ENCODE data around the gene SEPTIN8. TPM values are rescaled to one million over a fixed set of nuclear protein-coding genes. Genes with fewer than 3 reads are reported as not detected.

SEPTIN8 gene
- total and polyA plus RNA-seq, 4 experiments from 2014 or later, result 1.1 to 13.8 (median 8.0) TPM

DNA sequence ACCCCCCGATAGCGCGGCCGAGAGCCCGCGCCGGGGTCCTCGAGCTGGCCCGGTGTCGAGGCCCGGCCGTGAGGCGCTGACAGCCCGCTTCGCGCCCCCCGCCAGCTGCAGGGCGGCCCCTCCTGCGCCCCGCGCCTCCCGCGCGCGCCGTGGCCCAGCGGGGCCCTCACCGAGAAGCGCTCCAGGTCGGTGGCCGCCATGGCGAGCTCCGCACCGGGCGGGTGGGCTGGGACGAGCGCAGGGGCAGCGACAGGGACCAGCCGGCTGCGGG is 166 bp downstream of the SEPTIN8 start:
- Mint-ChIP-seq H3K9me3 (no peaks in the 10 kb centered on the region), H3K4me1 (peaks cover 20 to 44% (median 28%) of the 10 kb centered on the region in 4 donors), H3K27ac (no peak overlapping the region), H3K27me3 (peaks cover 0 to 1% of the 10 kb centered on the region in 2 donors), H3K4me3 (no peak overlapping the region), H3K36me3 (peaks cover 0 to 1% of the 10 kb centered on the region in 2 donors)
- H3K9me3 ChIP-seq (ENCODE audit: control insufficient read depth in 1 of 2, low read length in 2 of 2), result no peaks in the 10 kb centered on the region
- DNase-seq, result no peak
- ChIA-PET POLR2A (ENCODE audit: partially characterized antibody) (interaction anchor here (1.2 to 2.7 kb wide), 4 partner anchors 29 to 280 kb away, joined by 3 to 23 read pairs (median 9); partner anchors contain the start of genes CCNI2, HSPA4 and KIF3A), CTCF (ENCODE audit: partially characterized antibody) (interaction anchor here (1.8 kb wide), 1 partner anchor 43 kb away, joined by 6 read pairs; no protein-coding TSS in a partner anchor)
- intact Hi-C loops (cut with micrococcal nuclease), result loop anchor here (1.0 to 2.0 kb wide), 2 partner anchors 30 to 40 kb away; partner anchors contain the start of genes CCNI2 and KIF3A
- peaks cover 35% of the 10 kb centered on the region for H3K4me1 ChIP-seq (ENCODE audit: insufficient read depth, low read length)
- H3K27me3 ChIP-seq (ENCODE audit: insufficient read depth, low read length), result no peaks in the 10 kb centered on the region
- H3K36me3 ChIP-seq (ENCODE audit: insufficient read depth, low read length), result no peaks in the 10 kb centered on the region
- H3K4me3 ChIP-seq (ENCODE audit: low read length in 2 of 2), result peak overlapping the region in 1 of 2 donors; percentile 69
- peak overlapping the region; percentile 20 for H3K27ac ChIP-seq (ENCODE audit: low read depth, low read length)

DNA sequence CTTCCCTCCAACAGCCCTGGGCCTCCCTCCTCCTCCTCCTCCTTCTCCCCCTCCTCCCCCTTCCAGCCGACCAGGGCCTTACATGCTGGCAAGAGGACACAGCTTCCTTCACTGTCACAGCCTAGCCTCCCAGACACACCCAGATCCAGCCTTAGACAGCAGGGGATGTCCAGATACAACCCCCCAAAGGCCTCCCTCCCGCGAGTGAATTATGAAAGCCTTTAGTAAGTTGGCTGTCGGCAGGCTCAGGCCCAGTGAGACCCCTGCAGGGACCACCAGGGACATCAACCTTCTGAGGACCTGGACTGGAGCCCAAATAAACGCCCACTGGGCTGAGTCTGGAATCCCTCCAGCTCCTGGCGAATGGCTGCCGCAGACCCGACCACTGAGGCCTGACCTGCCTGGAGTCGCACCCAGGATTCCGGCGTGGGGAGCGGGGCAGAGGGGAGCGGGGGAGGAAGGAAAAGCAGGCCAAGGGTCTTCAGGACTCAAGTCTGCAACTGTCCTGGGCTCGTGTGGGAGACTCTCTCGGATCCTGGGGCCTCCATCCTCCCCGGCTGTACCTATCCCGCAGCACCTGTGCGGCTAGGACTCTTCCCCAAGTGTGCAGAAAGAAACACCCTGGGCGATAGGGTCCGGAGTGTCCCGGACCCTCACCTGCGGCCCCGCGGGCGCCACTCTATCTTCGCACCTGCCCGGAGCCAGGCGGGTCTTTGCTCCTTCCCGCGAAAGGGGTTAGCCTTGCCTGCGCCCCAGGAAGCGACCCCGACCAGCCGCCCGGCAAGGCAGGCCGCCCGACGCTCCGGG is 705 bp downstream of the SEPTIN8 start:
- no peaks in the 10 kb centered on the region for H3K27me3 ChIP-seq (ENCODE audit: insufficient read depth, low read length)
- Mint-ChIP-seq H3K4me1 (peaks cover 19 to 44% (median 27%) of the 10 kb centered on the region in 4 donors), H3K27me3 (no peaks in the 10 kb centered on the region), H3K36me3 (peaks cover 0 to 1% of the 10 kb centered on the region in 2 donors), H3K4me3 (peak overlapping the region; percentile 55 to 81 (median 78)), H3K9me3 (no peaks in the 10 kb centered on the region), H3K27ac (peak overlapping the region in 2 of 7 donors; percentile 25 to 53)
- H3K4me1 ChIP-seq (ENCODE audit: insufficient read depth, low read length), result peaks cover 33% of the 10 kb centered on the region
- ChIA-PET CTCF (ENCODE audit: partially characterized antibody) (interaction anchor here (1.8 kb wide), 1 partner anchor 44 kb away, joined by 6 read pairs; no protein-coding TSS in a partner anchor), POLR2A (ENCODE audit: partially characterized antibody) (interaction anchor here (0.8 to 2.7 kb wide), 3 partner anchors 29 to 39 kb away, joined by 4 to 23 read pairs (median 13); partner anchors contain the start of genes CCNI2 and KIF3A)
- H3K36me3 ChIP-seq (ENCODE audit: insufficient read depth, low read length), result no peaks in the 10 kb centered on the region
- peak overlapping the region; percentile 20 for H3K27ac ChIP-seq (ENCODE audit: low read depth, low read length)
- intact Hi-C loops (cut with micrococcal nuclease), result loop anchor here (2.0 kb wide), 1 partner anchor 30 kb away; the partner anchor contains the start of gene CCNI2
- DNase-seq, result no peak
- no peaks in the 10 kb centered on the region for H3K9me3 ChIP-seq (ENCODE audit: control insufficient read depth in 1 of 2, low read length in 2 of 2)
- peak overlapping the region in 1 of 2 donors; percentile 42 for H3K4me3 ChIP-seq (ENCODE audit: low read length in 2 of 2)

DNA sequence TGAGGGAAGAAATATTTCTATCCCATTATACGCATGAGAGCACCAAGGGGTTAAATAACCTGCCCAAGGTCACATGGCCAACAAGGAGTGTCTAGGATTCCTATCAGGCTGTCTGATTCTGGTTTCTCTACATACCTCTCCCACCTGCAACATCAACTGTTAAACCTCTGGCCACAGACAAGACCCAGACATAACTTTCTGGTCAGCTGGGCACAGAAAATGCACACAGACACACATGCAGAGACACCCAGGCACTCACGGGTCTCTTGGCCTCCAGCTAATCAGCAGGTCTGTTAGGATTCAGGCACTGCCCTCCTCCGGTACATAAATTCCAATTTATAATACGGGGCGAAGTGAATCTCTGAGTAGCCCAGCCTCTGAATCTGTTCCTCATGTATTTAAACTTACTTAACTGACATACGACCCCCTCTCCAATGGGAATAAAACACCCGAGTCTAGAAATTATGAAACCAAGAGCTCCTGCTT is 1.5 kb downstream of the SEPTIN8 start:
- intact Hi-C loops (cut with micrococcal nuclease), result no loop called here
- Mint-ChIP-seq H3K9me3 (no peaks in the 10 kb centered on the region), H3K36me3 (peaks cover 0 to 1% of the 10 kb centered on the region in 2 donors), H3K27ac (peak overlapping the region in 3 of 7 donors; percentile 5 to 30 (median 25)), H3K4me1 (peaks cover 16 to 39% (median 23%) of the 10 kb centered on the region in 4 donors), H3K27me3 (no peaks in the 10 kb centered on the region), H3K4me3 (peak overlapping the region; percentile 15 to 80 (median 75))
- Histone ChIP-seq H3K4me1 (ENCODE audit: insufficient read depth, low read length) (peaks cover 25% of the 10 kb centered on the region), H3K4me3 (ENCODE audit: low read length in 2 of 2) (no peak overlapping the region), H3K36me3 (ENCODE audit: insufficient read depth, low read length) (no peaks in the 10 kb centered on the region), H3K27ac (ENCODE audit: low read depth, low read length) (no peak overlapping the region), H3K9me3 (ENCODE audit: control insufficient read depth in 1 of 2, low read length in 2 of 2) (no peaks in the 10 kb centered on the region), H3K27me3 (ENCODE audit: insufficient read depth, low read length) (no peaks in the 10 kb centered on the region)
- CTCF ChIA-PET (ENCODE audit: partially characterized antibody), result no interaction called here
- POLR2A ChIA-PET (ENCODE audit: partially characterized antibody), result interaction anchor here (0.8 kb wide), 1 partner anchor 38 kb away, joined by 4 read pairs; the partner anchor contains the start of gene KIF3A
- DNase-seq, result no peak

DNA sequence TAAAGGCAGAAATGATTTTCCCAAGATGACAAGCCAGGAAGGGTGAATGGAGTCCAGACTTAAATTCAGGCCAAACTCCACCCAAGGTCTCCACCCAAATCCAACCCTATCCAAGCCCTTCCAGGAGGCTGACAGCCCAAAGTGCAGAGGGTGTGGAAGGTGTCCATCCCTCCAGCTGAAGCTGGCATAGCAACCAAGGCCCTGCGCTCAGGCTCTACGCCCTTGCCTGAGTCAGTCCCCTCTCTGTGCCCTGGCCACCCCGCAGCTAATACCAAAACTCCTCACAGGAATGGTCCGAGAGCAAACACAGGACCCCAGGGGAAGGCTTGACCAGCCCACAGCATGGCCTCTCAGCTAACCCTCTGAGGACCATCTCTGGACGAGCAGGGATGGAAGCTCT is 2.1 kb downstream of the SEPTIN8 start:
- H3K4me3 Mint-ChIP-seq, result peak overlapping the region in 1 of 8 donors; percentile 24

DNA sequence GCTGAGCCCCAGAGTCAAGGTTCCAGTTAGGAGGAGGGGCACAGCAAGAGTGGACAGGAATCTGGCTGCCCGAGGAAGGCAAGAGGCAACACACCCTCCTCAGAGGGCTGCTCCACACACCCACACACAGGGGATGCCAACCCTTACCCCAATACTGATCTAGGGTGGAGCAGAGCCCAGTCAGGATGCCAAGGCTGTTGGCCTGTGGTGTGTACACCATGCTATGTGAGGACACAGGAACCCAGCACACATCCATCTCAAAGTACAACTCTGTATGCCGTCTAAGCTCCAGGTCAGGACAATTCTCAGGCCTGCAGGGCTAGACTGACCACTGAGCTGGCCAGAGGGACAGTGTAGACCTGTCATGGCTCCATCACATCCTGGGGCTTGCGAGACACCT is 2.6 kb downstream of the SEPTIN8 start:
- CTCF ChIA-PET (ENCODE audit: partially characterized antibody), result interaction anchor here (0.9 kb wide), 1 partner anchor 46 kb away, joined by 3 read pairs; no protein-coding TSS in a partner anchor

More for the DNA sequence above, 2.1 kb downstream of the SEPTIN8 start:
- Histone ChIP-seq H3K4me3 (ENCODE audit: low read length in 2 of 2) (no peak overlapping the region), H3K4me1 (ENCODE audit: insufficient read depth, low read length) (peaks cover 23% of the 10 kb centered on the region), H3K27me3 (ENCODE audit: insufficient read depth, low read length) (no peaks in the 10 kb centered on the region), H3K36me3 (ENCODE audit: insufficient read depth, low read length) (no peaks in the 10 kb centered on the region), H3K27ac (ENCODE audit: low read depth, low read length) (no peak overlapping the region), H3K9me3 (ENCODE audit: control insufficient read depth in 1 of 2, low read length in 2 of 2) (no peaks in the 10 kb centered on the region)
- ChIA-PET CTCF (ENCODE audit: partially characterized antibody) (no interaction called here), POLR2A (ENCODE audit: partially characterized antibody) (no interaction called here)
- no peaks in the 10 kb centered on the region for H3K9me3 Mint-ChIP-seq
- intact Hi-C loops (cut with micrococcal nuclease), result no loop called here
- H3K27ac Mint-ChIP-seq, result no peak overlapping the region
- DNase-seq, result no peak
- H3K27me3 Mint-ChIP-seq, result no peaks in the 10 kb centered on the region
- H3K36me3 Mint-ChIP-seq, result peaks cover 0 to 1% of the 10 kb centered on the region in 2 donors
- peaks cover 16 to 38% (median 22%) of the 10 kb centered on the region in 4 donors for H3K4me1 Mint-ChIP-seq

DNA sequence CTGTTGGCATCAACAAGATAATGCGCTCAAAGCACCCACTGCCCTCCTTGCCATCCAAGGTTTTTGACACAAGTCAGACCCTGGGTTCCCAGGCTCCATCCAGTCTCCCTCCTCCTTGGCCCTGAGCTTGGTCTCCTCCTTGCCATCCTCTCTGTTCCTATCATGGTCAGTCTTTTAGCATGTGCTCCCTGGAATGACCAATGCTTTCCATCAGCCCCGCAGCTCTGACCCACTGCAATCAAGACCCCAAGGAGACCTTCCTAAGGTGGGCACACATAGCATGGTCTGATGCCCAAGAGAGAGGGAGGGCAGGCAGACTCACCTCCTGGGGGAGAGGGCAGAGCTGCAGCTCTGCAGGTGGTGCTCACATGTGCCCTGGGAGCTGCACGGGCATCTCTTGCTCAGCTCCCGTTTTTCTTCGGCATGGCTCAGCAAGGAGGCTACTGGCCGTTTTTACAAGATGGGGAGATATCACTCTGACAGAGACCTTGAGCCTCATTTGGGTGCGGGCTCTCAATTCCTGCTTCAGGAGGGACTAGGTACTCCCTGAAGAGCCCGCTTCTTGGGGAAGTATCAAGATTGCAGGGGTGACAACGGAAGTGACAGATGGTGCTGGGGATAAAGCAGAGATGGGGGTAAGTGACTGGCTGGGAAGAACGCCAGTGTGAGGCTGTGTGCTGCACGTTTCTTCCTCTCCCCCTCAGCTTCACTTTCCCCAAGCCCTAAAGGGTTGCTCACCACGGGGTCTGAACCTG is 3.3 kb downstream of the SEPTIN8 start:
- Mint-ChIP-seq H3K9me3 (no peaks in the 10 kb centered on the region), H3K27ac (peak overlapping the region in 2 of 7 donors; percentile 64 to 71), H3K4me3 (peak overlapping the region in 2 of 8 donors; percentile 17 to 36), H3K4me1 (peaks cover 13 to 31% (median 19%) of the 10 kb centered on the region in 4 donors), H3K36me3 (peaks cover 0 to 1% of the 10 kb centered on the region in 2 donors), H3K27me3 (no peaks in the 10 kb centered on the region)
- no peaks in the 10 kb centered on the region for H3K9me3 ChIP-seq (ENCODE audit: control insufficient read depth in 1 of 2, low read length in 2 of 2)
- intact Hi-C loops (cut with micrococcal nuclease), result no loop called here
- POLR2A ChIA-PET (ENCODE audit: partially characterized antibody), result interaction anchor here (1.0 kb wide), 2 partner anchors 11 to 27 kb away, joined by 3 to 4 read pairs; partner anchors contain the start of gene CCNI2
- H3K27ac ChIP-seq (ENCODE audit: low read depth, low read length), result no peak overlapping the region
- DNase-seq, result no peak
- peaks cover 23% of the 10 kb centered on the region for H3K4me1 ChIP-seq (ENCODE audit: insufficient read depth, low read length)
- H3K27me3 ChIP-seq (ENCODE audit: insufficient read depth, low read length), result no peaks in the 10 kb centered on the region
- H3K36me3 ChIP-seq (ENCODE audit: insufficient read depth, low read length), result no peaks in the 10 kb centered on the region
- no peak overlapping the region for H3K4me3 ChIP-seq (ENCODE audit: low read length in 2 of 2)
- CTCF ChIA-PET (ENCODE audit: partially characterized antibody), result interaction anchor here (0.9 kb wide), 1 partner anchor 46 kb away, joined by 3 read pairs; no protein-coding TSS in a partner anchor

More for the DNA sequence above, 2.6 kb downstream of the SEPTIN8 start:
- POLR2A ChIA-PET (ENCODE audit: partially characterized antibody), result no interaction called here
- no peak overlapping the region for H3K27ac ChIP-seq (ENCODE audit: low read depth, low read length)
- no peaks in the 10 kb centered on the region for H3K27me3 ChIP-seq (ENCODE audit: insufficient read depth, low read length)
- Mint-ChIP-seq H3K4me1 (peaks cover 15 to 37% (median 19%) of the 10 kb centered on the region in 4 donors), H3K27ac (no peak overlapping the region), H3K36me3 (peaks cover 0 to 1% of the 10 kb centered on the region in 2 donors), H3K4me3 (no peak overlapping the region), H3K27me3 (no peaks in the 10 kb centered on the region), H3K9me3 (no peaks in the 10 kb centered on the region)
- DNase-seq, result no peak
- no peaks in the 10 kb centered on the region for H3K9me3 ChIP-seq (ENCODE audit: control insufficient read depth in 1 of 2, low read length in 2 of 2)
- intact Hi-C loops (cut with micrococcal nuclease), result no loop called here
- H3K4me1 ChIP-seq (ENCODE audit: insufficient read depth, low read length), result peaks cover 23% of the 10 kb centered on the region
- no peaks in the 10 kb centered on the region for H3K36me3 ChIP-seq (ENCODE audit: insufficient read depth, low read length)
- H3K4me3 ChIP-seq (ENCODE audit: low read length in 2 of 2), result no peak overlapping the region

Data from CD4-positive, alpha-beta memory T cell (primary cell).